ENCODE measurements around the gene PABPC1L2A. TPM values are rescaled to one million over a fixed set of nuclear protein-coding genes. Genes with fewer than 3 reads are reported as not detected.

PABPC1L2A gene
- total RNA-seq, 1 experiment from 2014 or later, result not detected

GRCh38 chrX:73076838-73077237 lies 2.5 kb downstream of the PABPC1L2A start:
- Histone ChIP-seq H3K9ac (ENCODE audit: low read length) (no peak overlapping the region), H3K9me2 (ENCODE audit: insufficient read depth) (no peaks in the 10 kb centered on the region), H3K9me3 (ENCODE audit: control insufficient read depth in 1 of 2, insufficient read depth in 1 of 2, low read depth in 1 of 2, low read length in 2 of 2) (no peaks in the 10 kb centered on the region), H3K4me3 (replicated peaks in 1 of 2; ENCODE audit: low read depth in 1 of 2, low read length in 2 of 2) (no peak overlapping the region), H2AFZ (ENCODE audit: low read depth, low read length, poor library complexity, severe bottlenecking) (no peak overlapping the region), H3K36me3 (ENCODE audit: control insufficient read depth in 1 of 2, insufficient read depth in 2 of 2, low read length in 2 of 2) (no peaks in the 10 kb centered on the region), H3K79me2 (ENCODE audit: insufficient read depth, low read length) (no peaks in the 10 kb centered on the region), H3K27me3 (ENCODE audit: insufficient read depth, low read length) (no peaks in the 10 kb centered on the region), H3K27ac (ENCODE audit: low read depth, low read length) (no peak overlapping the region), H3K4me2 (ENCODE audit: low read length) (no peak overlapping the region), H3K4me1 (ENCODE audit: control insufficient read depth in 1 of 2, insufficient read depth in 2 of 2, low read length in 2 of 2) (no peaks in the 10 kb centered on the region), H4K20me1 (ENCODE audit: insufficient read depth) (no peaks in the 10 kb centered on the region)
- intact Hi-C loops (cut with micrococcal nuclease), result no loop called here
- no peak for ATAC-seq
- CTCF ChIA-PET, result no interaction called here
- RAD21 ChIA-PET (ENCODE audit: low non-redundant PET in 1 of 2, low total read pairs in 2 of 2, uncharacterized antibody in 2 of 2, unreplicated experiment in 2 of 2), result no interaction called here
- no TSS peak for BruUV-seq (replicated peaks)
- POLR2A ChIA-PET, result no interaction called here
- no peak for TF ChIP-seq ZFX (IDR thresholded peaks at IDR 0.05)
- TF ChIP-seq SP1 (IDR thresholded peaks at IDR 0.05; ENCODE audit: low read depth), result no peak
- TF ChIP-seq, protein P1, sequence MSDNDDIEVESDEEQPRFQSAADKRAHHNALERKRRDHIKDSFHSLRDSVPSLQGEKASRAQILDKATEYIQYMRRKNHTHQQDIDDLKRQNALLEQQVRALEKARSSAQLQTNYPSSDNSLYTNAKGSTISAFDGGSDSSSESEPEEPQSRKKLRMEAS (IDR thresholded peaks at IDR 0.05), result no peak
- TF ChIP-seq EGR1 (IDR thresholded peaks at IDR 0.05; ENCODE audit: low read depth), result no peak
- no peak for TF ChIP-seq CBX3 (IDR thresholded peaks at IDR 0.05; ENCODE audit: low read depth)
- no peak for TF ChIP-seq FOSL1 (IDR thresholded peaks at IDR 0.05; ENCODE audit: low read depth)
- no peak for TF ChIP-seq ELF1 (IDR thresholded peaks at IDR 0.05; ENCODE audit: borderline replicate concordance, low read depth)
- TF ChIP-seq JUND (IDR thresholded peaks at IDR 0.05), result no peak
- no peak for TF ChIP-seq RAD21 (IDR thresholded peaks at IDR 0.05; ENCODE audit: low read depth)
- no peak for TF ChIP-seq SRF (IDR thresholded peaks at IDR 0.05; ENCODE audit: low read depth)
- TF ChIP-seq ZBTB33 (IDR thresholded peaks at IDR 0.05; ENCODE audit: extremely low read depth, insufficient replicate concordance, low read length), result no peak
- no peak for DNase-seq (ENCODE audit: low read depth, low spot score)
